Fibroblast of lung (primary cell): ENCODE results near the gene SLC43A1. TPM values are rescaled to one million over a fixed set of nuclear protein-coding genes. Genes with fewer than 3 reads are reported as not detected.

ENCODE experiments used
- DNase-seq, 2 donors: peaks; one replicate each; pipeline versions ENCODE4 v3.0.0 to v3.0.0-alpha.2; 2010; ENCODE audit warnings: low read depth in 2 of 2
- H2AFZ ChIP-seq: 2 replicates; pipeline ENCODE4 v1.5.1; 2012; ENCODE audit warnings: low read length, control low read depth, inconsistent platforms
- H3K27ac ChIP-seq: 2 replicates; pipeline ENCODE4 v1.5.1; 2011; ENCODE audit warnings: low read length, control low read depth; ENCODE audit not compliant: insufficient read depth
- H3K27me3 ChIP-seq: 2 replicates; pipeline ENCODE4 v1.5.1; 2011; ENCODE audit warnings: mild to moderate bottlenecking, low read length; ENCODE audit not compliant: control insufficient read depth, insufficient read depth
- H3K36me3 ChIP-seq: 2 replicates; pipeline ENCODE4 v1.5.1; 2011; ENCODE audit warnings: low read length; ENCODE audit not compliant: control insufficient read depth, insufficient read depth
- H3K4me1 ChIP-seq: 2 replicates; pipeline ENCODE4 v1.5.1; 2011; ENCODE audit warnings: low read length; ENCODE audit not compliant: control insufficient read depth, insufficient read depth; ENCODE audit errors: extremely low read depth
- H3K4me2 ChIP-seq: 2 replicates; pipeline ENCODE4 v1.5.1; 2011; ENCODE audit warnings: low read length, control low read depth; ENCODE audit not compliant: insufficient read depth; ENCODE audit errors: extremely low read depth
- H3K4me3 ChIP-seq, 4 experiments: fragments of 200-600 bp in 1 of 4; sonication (generic) in 1 of 4; replicated peaks in 1 of 4; 2 replicates each; pipeline ENCODE4 v1.5.1; 2011 to 2016; ENCODE audit warnings: low read length in 4 of 4, low read depth in 3 of 4, mild to moderate bottlenecking in 3 of 4, control low read depth in 2 of 4, inconsistent platforms in 1 of 4, mixed read lengths in 1 of 4; ENCODE audit not compliant: insufficient read depth in 1 of 4; ENCODE audit errors: control extremely low read depth in 1 of 4
- H3K79me2 ChIP-seq: 2 replicates; pipeline ENCODE4 v1.5.1; 2012; ENCODE audit warnings: mild to moderate bottlenecking, low read length, inconsistent platforms; ENCODE audit not compliant: control insufficient read depth, insufficient read depth
- H3K9ac ChIP-seq: 2 replicates; pipeline ENCODE4 v1.5.1; 2011; ENCODE audit warnings: mild to moderate bottlenecking, low read length, control low read depth; ENCODE audit not compliant: insufficient read depth
- H3K9me3 ChIP-seq: 2 replicates; pipeline ENCODE4 v1.5.1; 2012; ENCODE audit warnings: low read depth, low read length; ENCODE audit not compliant: control insufficient read depth, insufficient read depth
- H4K20me1 ChIP-seq: 2 replicates; pipeline ENCODE4 v1.5.1; 2011; ENCODE audit warnings: low read length; ENCODE audit not compliant: control insufficient read depth, insufficient read depth; ENCODE audit errors: extremely low read depth
- CTCF ChIP-seq, 2 donors: IDR thresholded peaks in 1 of 2; conservative IDR thresholded peaks in 1 of 2; 1 replicate in 1 of 2; 2 replicates in 1 of 2; pipeline ENCODE4 v1.5.1; 2011 to 2012; ENCODE audit warnings: low read length in 2 of 2, control low read depth in 1 of 2, inconsistent platforms in 1 of 2, low read depth in 1 of 2, mild to moderate bottlenecking in 1 of 2
- EZH2 ChIP-seq: IDR thresholded peaks from 2 replicates; pipeline ENCODE4 v1.5.1; 2012; ENCODE audit warnings: low read length, control low read depth, mild to moderate bottlenecking; ENCODE audit errors: missing control alignments
- polyA plus RNA-seq, 2 donors: library from polyadenylated mRNA; depleted of rRNA in 1 of 2; stranded (reverse) in 1 of 2; unstranded in 1 of 2; fragments of >200 nt; gene quantifications; 2 replicates each; pipeline ENCODE4 v1.2.1, GENCODE V29; 2011 to 2012; ENCODE audit warnings: missing spikeins in 1 of 2
- total RNA-seq: library from RNA; depleted of rRNA; stranded (reverse); fragments of >200 nt; gene quantifications from 2 replicates; pipeline ENCODE4 v1.2.1, GENCODE V29; 2014

SLC43A1 gene
- total and polyA plus RNA-seq, 2 donors (not counting 1 experiment from before 2014, with no cell fraction given): 13.2 to 19.8 TPM

GRCh38 chr11:57483562-57483918, 32.0 kb downstream of the SLC43A1 start:
- DNase-seq: no peak

GRCh38 chr11:57482782-57483561, 32.5 kb downstream of the SLC43A1 start:
- peak overlapping the region; percentile 66 for H3K4me2 ChIP-seq
- no peak overlapping the region for H3K27ac ChIP-seq
- no peaks in the 10 kb centered on the region for H3K9me3 ChIP-seq
- TF ChIP-seq EZH2 (no peak), CTCF (conservative IDR thresholded peaks at IDR 0.05 in 1 of 2, IDR thresholded peaks at IDR 0.05 in 1 of 2; ENCODE audit: low read depth in 1 of 2, low read length in 2 of 2) (peak; percentile 61 to 68)
- peak overlapping the region in 3 of 4 experiments; percentile 3 to 53 (median 26) for H3K4me3 ChIP-seq
- H3K9ac ChIP-seq: no peak overlapping the region
- H3K36me3 ChIP-seq: no peaks in the 10 kb centered on the region
- DNase-seq: no peak
- no peaks in the 10 kb centered on the region for H3K4me1 ChIP-seq
- peaks cover 7% of the 10 kb centered on the region for H3K27me3 ChIP-seq
- no peak overlapping the region for H2AFZ ChIP-seq
- H3K79me2 ChIP-seq: no peaks in the 10 kb centered on the region
- H4K20me1 ChIP-seq: no peaks in the 10 kb centered on the region

More at GRCh38 chr11:57483562-57483918, 32.0 kb downstream of the SLC43A1 start:
- Histone ChIP-seq H3K4me1 (no peaks in the 10 kb centered on the region), H3K79me2 (no peaks in the 10 kb centered on the region), H3K4me3 (no peak overlapping the region), H3K9ac (no peak overlapping the region), H3K27ac (no peak overlapping the region), H3K27me3 (peaks cover 7% of the 10 kb centered on the region), H4K20me1 (no peaks in the 10 kb centered on the region), H2AFZ (no peak overlapping the region), H3K4me2 (no peak overlapping the region), H3K9me3 (no peaks in the 10 kb centered on the region), H3K36me3 (no peaks in the 10 kb centered on the region)
- TF ChIP-seq CTCF (conservative IDR thresholded peaks at IDR 0.05 in 1 of 2, IDR thresholded peaks at IDR 0.05 in 1 of 2; ENCODE audit: low read depth in 1 of 2, low read length in 2 of 2): no peak
- TF ChIP-seq EZH2: no peak

DNA sequence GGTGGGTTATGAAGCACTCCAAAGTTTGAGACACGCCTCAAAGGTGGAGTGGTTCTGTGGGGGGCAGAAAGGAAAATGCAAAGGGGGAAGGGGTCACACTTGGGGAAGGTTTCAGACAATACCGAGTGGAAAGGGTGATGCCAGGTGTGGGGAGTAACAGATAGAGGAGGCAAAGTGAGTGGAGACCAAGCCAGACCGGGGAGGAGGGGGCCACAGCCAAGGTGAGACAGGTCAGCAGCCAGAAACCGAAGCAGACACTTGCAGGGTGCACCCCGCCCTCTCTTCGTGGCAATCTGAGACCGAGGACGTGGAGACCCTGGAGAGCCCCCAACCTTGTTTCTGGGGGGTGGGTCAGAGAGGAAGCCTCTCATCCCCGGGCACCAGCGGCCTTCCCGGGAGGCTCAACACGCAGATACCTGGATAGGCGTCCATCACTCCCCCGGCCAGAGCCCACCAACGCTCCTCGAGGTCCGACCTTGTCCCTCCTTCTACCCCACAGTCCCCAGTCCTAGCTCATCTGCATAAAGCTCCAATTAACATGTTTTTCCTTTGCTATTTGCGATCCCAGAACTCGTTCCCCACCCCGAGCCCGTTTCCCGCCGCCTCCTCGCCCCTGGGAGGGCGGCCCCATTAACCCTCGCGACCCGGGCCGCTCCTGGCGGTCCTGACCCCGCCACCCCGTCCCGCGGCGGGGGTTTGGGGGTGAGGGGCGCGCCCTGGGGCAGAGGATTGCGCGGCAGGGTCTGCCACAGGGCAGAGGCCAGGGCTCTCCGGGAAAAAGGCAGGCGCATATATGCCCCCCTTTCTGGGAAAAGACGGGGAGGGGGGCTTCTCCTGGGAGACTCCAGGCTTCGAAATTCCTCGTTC, 33.4 kb downstream of the SLC43A1 start:
- H2AFZ ChIP-seq: no peak overlapping the region
- no peak overlapping the region for H3K4me2 ChIP-seq
- no peaks in the 10 kb centered on the region for H3K36me3 ChIP-seq
- H3K27ac ChIP-seq: no peak overlapping the region
- no peaks in the 10 kb centered on the region for H3K4me1 ChIP-seq
- TF ChIP-seq CTCF (conservative IDR thresholded peaks at IDR 0.05 in 1 of 2, IDR thresholded peaks at IDR 0.05 in 1 of 2; ENCODE audit: low read depth in 1 of 2, low read length in 2 of 2) (no peak), EZH2 (peak; percentile 19)
- H3K9me3 ChIP-seq: no peaks in the 10 kb centered on the region
- H3K27me3 ChIP-seq: peaks cover 7% of the 10 kb centered on the region
- no peaks in the 10 kb centered on the region for H4K20me1 ChIP-seq
- peak overlapping the region in 1 of 4 experiments; percentile 53 for H3K4me3 ChIP-seq
- no peaks in the 10 kb centered on the region for H3K79me2 ChIP-seq
- DNase-seq: no peak
- no peak overlapping the region for H3K9ac ChIP-seq
